HG03457 (cell line): ENCODE data around the gene COX8A.
"Not testable (repeated sequence)": the region's sequence is repeated elsewhere in the genome, so short reads cannot be mapped to it uniquely, and the experiment has no call there.

Experiments
- ATAC-seq: cut with Tn5 transposase; IDR thresholded peaks from one replicate; pipeline ENCODE4 v1.9.1; 2021; ENCODE audit warnings: moderate number of reproducible peaks; ENCODE audit not compliant: unreplicated experiment

The COX8A gene

GRCh38 chr11:63969461-63969860, 5.0 kb upstream of the COX8A start:
- ATAC-seq: no peak

GRCh38 chr11:63970902-63971301, 3.5 kb upstream of the COX8A start:
- no peak for ATAC-seq

- ATAC-seq: not testable (repeated sequence)
Measured at GRCh38 chr11:63973912-63974258, 535 bp upstream of the COX8A start.

- ATAC-seq: no peak
Measured at GRCh38 chr11:63978551-63979239, 4.3 kb downstream of the COX8A start.

- ATAC-seq: no peak
Measured at GRCh38 chr11:63979426-63979825, 5.0 kb downstream of the COX8A start.

- peak; percentile 21 for ATAC-seq
Measured at GRCh38 chr11:63985812-63986155, 11.4 kb downstream of the COX8A start.

- ATAC-seq: peak; percentile 64
Measured at GRCh38 chr11:63986156-63986931, 11.9 kb downstream of the COX8A start, which contains the start of gene OTUB1. Gene OTUB1 (plus strand): TSS chr11:63986438. CDS start chr11:63986457, 19 bp downstream.

- no peak for ATAC-seq
Measured at GRCh38 chr11:63986932-63987513, 12.6 kb downstream of the COX8A start.

GRCh38 chr11:63991558-63991957, 17.1 kb downstream of the COX8A start:
- ATAC-seq: no peak

GRCh38 chr11:63993100-63993499, 18.7 kb downstream of the COX8A start:
- no peak for ATAC-seq

GRCh38 chr11:63993993-63994392, 19.6 kb downstream of the COX8A start:
- ATAC-seq: no peak

- ATAC-seq: no peak
Measured at GRCh38 chr11:63996512-63996911, 22.1 kb downstream of the COX8A start.

GRCh38 chr11:63997104-63997700, 22.8 kb downstream of the COX8A start:
- ATAC-seq: no peak

- ATAC-seq: no peak
Measured at GRCh38 chr11:63997801-63998337, 23.4 kb downstream of the COX8A start.

GRCh38 chr11:63998558-63999348, 24.3 kb downstream of the COX8A start:
- no peak for ATAC-seq

- ATAC-seq: no peak
Measured at GRCh38 chr11:63999349-64000025, 25.1 kb downstream of the COX8A start.

GRCh38 chr11:64000026-64000739, 25.8 kb downstream of the COX8A start:
- no peak for ATAC-seq

GRCh38 chr11:64000740-64001483, 26.5 kb downstream of the COX8A start:
- no peak for ATAC-seq
